ENCODE data around the gene NLRP1.

The NLRP1 gene

DNA sequence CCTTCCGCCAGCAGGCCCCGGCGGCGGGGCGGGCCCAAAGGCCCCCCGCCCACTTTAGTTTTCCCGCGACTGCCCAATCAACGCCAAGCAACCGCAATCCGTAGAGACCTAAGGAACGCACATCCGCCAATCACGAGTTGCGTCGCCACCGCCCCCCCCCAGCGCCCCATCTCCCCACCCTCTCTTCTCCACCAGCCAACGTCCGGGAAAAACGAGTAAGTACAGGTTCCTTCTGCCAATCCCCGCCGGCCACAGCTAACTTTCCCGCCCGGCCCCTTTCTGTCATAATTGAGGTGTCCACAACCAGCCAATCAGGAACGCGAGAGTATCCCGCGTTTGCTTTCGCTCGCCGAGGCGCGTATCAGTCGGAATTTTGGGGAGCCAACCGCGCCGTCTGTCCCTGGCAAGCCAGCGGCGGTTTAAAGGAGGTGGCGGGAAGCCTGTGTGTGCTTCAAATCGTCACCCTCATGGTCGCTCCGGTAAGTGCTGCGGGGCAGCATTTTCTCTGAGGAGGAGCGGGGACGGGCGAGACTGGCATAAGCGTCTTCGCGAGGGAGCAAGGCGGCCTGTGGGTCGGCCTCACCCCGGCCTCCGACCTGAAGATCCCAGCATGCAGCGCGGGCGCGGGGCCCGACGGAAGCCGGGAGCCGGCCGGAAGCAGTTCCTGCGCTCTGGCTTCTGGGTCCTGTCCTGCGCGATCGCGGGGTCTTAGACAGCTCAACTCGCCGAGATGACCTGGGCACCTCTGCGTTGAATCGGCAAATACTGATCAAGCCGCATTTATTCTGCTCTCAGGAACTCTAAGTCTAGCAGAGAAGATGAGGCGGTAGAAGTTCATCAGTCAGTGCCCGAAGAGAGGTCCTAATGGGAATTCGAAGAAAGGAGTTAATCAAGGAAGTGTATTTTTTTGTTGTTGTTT lies 97.8 kb downstream of the NLRP1 start, which contains the start of gene MIS12:
MIS12 (plus strand) TSS at position 361 of the 919 bp plus-strand sequence. CDS start 2,297 bp downstream, outside the sequence.
- Histone ChIP-seq H3K27ac (peak within 1 kb of the TSS; percentile 94), H3K9me3 (no peaks in the 10 kb centered on the region), H3K27me3 (no peaks in the 10 kb centered on the region), H3K9ac (peak within 1 kb of the TSS; percentile 92), H3K4me2 (peak within 1 kb of the TSS; percentile 96), H4K20me1 (peaks cover 25% of the 10 kb centered on the region; the same call in 1 of the 2 replicates), H3K36me3 (peaks cover 65% of the 10 kb centered on the region), H3K4me1 (peaks cover 36% of the 10 kb centered on the region), H3K4me3 (peak within 1 kb of the TSS; percentile 93)
- no peak for TF ChIP-seq Cebpa-rat (IDR thresholded peaks at IDR 0.05)

DNA sequence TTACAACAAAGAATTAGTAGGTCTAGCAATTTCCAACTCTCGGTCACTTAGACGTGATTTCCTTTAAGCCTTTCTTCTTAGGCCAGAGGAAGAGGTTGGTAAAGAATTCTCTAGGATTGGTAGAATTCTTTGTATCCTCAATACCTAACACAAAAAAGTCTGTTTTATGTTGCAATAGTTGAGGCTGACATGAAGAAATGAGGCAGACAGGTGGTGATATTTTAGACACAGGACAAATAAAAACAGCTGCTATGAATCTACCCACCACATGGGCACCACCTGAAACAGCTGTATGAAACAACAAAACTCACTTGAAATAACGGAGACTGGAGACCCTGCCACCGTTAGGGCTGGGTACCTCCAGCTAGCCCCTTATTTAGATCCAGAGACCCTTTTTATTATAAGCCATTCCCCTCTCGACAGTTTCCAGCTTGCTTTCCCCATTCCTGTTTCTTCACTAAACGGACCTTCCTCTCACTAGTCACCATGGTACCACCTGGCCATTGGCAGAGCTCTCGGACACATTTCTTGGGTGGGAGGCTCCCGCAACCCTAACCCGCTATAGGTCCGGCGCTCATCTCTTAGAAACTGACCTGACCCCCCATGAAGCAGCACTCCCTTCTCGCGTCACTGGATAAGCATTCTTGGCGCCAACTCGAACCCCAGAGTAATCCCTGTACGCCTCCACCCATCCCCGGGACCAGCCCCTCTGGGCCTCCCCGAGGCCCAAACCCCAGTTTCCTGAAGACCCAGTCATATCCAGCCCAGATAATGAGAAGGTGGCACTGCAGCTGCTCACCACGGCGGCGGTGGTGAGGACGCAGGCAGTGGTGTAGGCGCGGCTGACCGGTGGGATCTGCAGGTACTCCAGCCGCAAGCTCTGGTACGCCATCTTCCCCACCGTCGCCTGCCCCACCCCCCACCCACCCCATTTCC lies 98.8 kb downstream of the NLRP1 start, which contains the start of gene DERL2:
DERL2 (minus strand) TSS at position 909 of the 936 bp plus-strand sequence; CDS start at position 892, 17 bp downstream.
- no peak for TF ChIP-seq Cebpa-rat (IDR thresholded peaks at IDR 0.05)
- Histone ChIP-seq H3K27me3 (no peaks in the 10 kb centered on the region), H3K4me2 (peak within 1 kb of the TSS; percentile 96), H3K27ac (peak within 1 kb of the TSS; percentile 94), H3K4me1 (peaks cover 36% of the 10 kb centered on the region), H3K9ac (peak within 1 kb of the TSS; percentile 92), H3K9me3 (no peaks in the 10 kb centered on the region), H4K20me1 (peaks cover 25% of the 10 kb centered on the region; the same call in 1 of the 2 replicates), H3K4me3 (peak within 1 kb of the TSS; percentile 93), H3K36me3 (peaks cover 65% of the 10 kb centered on the region)

- H3K9ac ChIP-seq, result no peak overlapping the region
- H3K9me3 ChIP-seq, result no peaks in the 10 kb centered on the region
- no peaks in the 10 kb centered on the region; the same call in 1 of the 2 replicates for H4K20me1 ChIP-seq
- H3K36me3 ChIP-seq, result peaks cover 80% of the 10 kb centered on the region
- no peak overlapping the region for H3K4me2 ChIP-seq
- TF ChIP-seq Cebpa-rat (IDR thresholded peaks at IDR 0.05), result no peak
- H3K4me1 ChIP-seq, result peaks cover 23% of the 10 kb centered on the region
- no peak overlapping the region for H3K27ac ChIP-seq
- H3K4me3 ChIP-seq, result no peak overlapping the region
- no peaks in the 10 kb centered on the region for H3K27me3 ChIP-seq
Measured at GRCh38 chr17:5481451-5481850, 102.9 kb downstream of the NLRP1 start.

DNA sequence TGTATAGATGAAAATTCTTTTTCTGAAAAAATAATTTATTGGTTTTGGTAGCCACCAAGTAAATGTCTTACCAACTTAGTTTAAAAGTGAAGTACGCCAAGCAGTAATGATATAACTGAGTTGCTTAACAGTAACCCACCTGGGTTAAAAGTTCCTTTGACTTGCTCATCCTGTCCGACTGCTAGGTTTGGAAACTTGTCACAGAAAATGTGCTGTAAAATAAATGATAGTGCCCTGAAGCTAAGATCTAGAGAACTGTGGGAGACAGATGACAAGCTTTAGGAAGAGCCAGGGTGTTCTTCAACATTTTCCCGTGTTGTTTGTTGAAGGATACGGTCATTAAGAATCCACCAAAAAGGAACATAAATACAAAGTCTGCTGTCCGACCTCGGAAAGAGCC lies 103.3 kb downstream of the NLRP1 start:
- H3K9ac ChIP-seq, result no peak overlapping the region
- peaks cover 84% of the 10 kb centered on the region for H3K36me3 ChIP-seq
- TF ChIP-seq Cebpa-rat (IDR thresholded peaks at IDR 0.05), result no peak
- no peaks in the 10 kb centered on the region for H3K9me3 ChIP-seq
- peaks cover 23% of the 10 kb centered on the region for H3K4me1 ChIP-seq
- H3K4me3 ChIP-seq, result no peak overlapping the region
- H4K20me1 ChIP-seq, result no peaks in the 10 kb centered on the region; the same call in 1 of the 2 replicates
- no peak overlapping the region for H3K4me2 ChIP-seq
- no peaks in the 10 kb centered on the region for H3K27me3 ChIP-seq
- H3K27ac ChIP-seq, result no peak overlapping the region

DNA sequence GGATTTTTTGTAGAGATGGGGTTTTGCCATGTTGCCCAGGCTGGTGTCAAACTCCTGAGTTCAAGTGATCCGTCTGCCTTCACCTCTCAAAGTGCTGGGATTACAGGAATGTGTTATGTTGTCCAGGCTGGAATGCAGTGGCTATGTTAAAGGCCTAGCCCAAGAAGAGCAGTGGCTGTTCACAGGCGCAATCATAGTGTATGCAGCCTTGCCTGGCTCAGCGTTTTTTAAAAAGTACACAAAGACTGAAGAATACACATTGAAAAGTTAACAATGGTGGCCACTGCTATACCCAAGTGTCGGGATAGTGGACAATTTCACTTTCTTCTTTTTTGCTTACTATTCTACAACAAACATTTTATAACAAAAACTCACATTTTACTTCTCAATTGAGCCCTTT lies 105.3 kb downstream of the NLRP1 start:
- H4K20me1 ChIP-seq, result no peaks in the 10 kb centered on the region; the same call in 1 of the 2 replicates
- no peak for TF ChIP-seq Cebpa-rat (IDR thresholded peaks at IDR 0.05)
- no peak overlapping the region for H3K4me3 ChIP-seq
- H3K36me3 ChIP-seq, result peaks cover 94% of the 10 kb centered on the region
- no peaks in the 10 kb centered on the region for H3K9me3 ChIP-seq
- peaks cover 7% of the 10 kb centered on the region for H3K4me1 ChIP-seq
- H3K9ac ChIP-seq, result no peak overlapping the region
- no peak overlapping the region for H3K4me2 ChIP-seq
- no peak overlapping the region for H3K27ac ChIP-seq
- H3K27me3 ChIP-seq, result no peaks in the 10 kb centered on the region

- Histone ChIP-seq H3K4me3 (no peak overlapping the region), H3K27ac (no peak overlapping the region), H4K20me1 (no peaks in the 10 kb centered on the region), H3K9ac (no peak overlapping the region), H3K36me3 (peaks cover 66% of the 10 kb centered on the region), H3K9me3 (no peaks in the 10 kb centered on the region), H3K27me3 (no peaks in the 10 kb centered on the region), H3K4me1 (no peaks in the 10 kb centered on the region), H3K4me2 (no peak overlapping the region)
- TF ChIP-seq Cebpa-rat (IDR thresholded peaks at IDR 0.05), result no peak
Measured at GRCh38 chr17:5473906-5474305, 110.4 kb downstream of the NLRP1 start.

- H3K9ac ChIP-seq, result no peak overlapping the region
- H3K27me3 ChIP-seq, result no peaks in the 10 kb centered on the region
- peaks cover 3% of the 10 kb centered on the region for H4K20me1 ChIP-seq
- H3K4me3 ChIP-seq, result no peak overlapping the region
- H3K27ac ChIP-seq, result no peak overlapping the region
- H3K4me2 ChIP-seq, result no peak overlapping the region
- H3K4me1 ChIP-seq, result peaks cover 2% of the 10 kb centered on the region
- no peaks in the 10 kb centered on the region for H3K9me3 ChIP-seq
- no peak for TF ChIP-seq Cebpa-rat (IDR thresholded peaks at IDR 0.05)
- peaks cover 52% of the 10 kb centered on the region for H3K36me3 ChIP-seq
Measured at GRCh38 chr17:5472511-5472910, 111.8 kb downstream of the NLRP1 start.

DNA sequence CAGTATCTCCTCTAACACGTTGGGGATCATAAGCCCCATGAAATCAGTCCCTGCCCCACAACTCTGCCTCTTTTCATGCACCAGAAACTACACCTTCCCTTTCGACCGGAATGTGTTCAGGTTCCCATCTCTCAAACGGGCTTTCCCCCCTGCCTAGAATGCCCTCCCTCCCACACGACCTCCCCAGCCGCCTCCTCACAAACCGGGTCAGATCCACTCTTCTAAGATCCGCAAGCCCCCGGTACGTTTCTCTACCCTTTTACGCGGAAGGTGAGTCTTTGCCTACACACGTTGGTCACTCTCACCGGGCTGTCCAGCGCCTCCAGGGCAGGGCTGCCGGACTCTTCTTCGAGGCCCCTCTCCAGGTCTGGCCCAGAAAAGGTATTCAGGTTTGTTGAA lies 116.2 kb downstream of the NLRP1 start:
- Histone ChIP-seq H3K9ac (peak overlapping the region; percentile 90), H3K4me3 (peak overlapping the region; percentile 79), H3K27ac (peak overlapping the region; percentile 78), H3K4me2 (peak overlapping the region; percentile 95), H3K9me3 (no peaks in the 10 kb centered on the region), H4K20me1 (peaks cover 48% of the 10 kb centered on the region), H3K27me3 (no peaks in the 10 kb centered on the region), H3K4me1 (peaks cover 33% of the 10 kb centered on the region), H3K36me3 (peaks cover 26% of the 10 kb centered on the region)
- TF ChIP-seq Cebpa-rat (IDR thresholded peaks at IDR 0.05), result no peak

DNA sequence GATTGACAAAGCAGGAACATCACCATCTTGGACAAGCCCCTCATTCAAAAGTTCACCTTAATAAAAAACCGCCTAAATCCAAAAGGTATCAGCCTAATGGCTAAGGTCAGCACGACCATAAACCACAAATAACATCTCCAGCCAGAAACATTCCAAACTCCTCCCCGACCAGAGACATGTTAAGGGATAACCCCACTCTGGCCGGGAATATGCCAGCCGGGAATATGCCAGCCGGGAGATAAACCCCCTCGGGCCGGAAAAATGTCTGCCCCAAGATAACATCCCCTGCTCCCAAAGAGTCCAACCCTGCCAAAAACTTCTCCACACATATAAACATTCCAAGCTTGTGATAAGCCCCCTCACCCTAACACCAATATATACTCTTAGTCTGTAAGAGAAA lies 116.9 kb downstream of the NLRP1 start:
- H4K20me1 ChIP-seq, result peaks cover 54% of the 10 kb centered on the region
- no peaks in the 10 kb centered on the region for H3K9me3 ChIP-seq
- H3K9ac ChIP-seq, result peak overlapping the region; percentile 90
- H3K4me3 ChIP-seq, result peak overlapping the region; percentile 79
- peaks cover 33% of the 10 kb centered on the region for H3K4me1 ChIP-seq
- peak overlapping the region; percentile 95 for H3K4me2 ChIP-seq
- no peaks in the 10 kb centered on the region for H3K27me3 ChIP-seq
- peaks cover 30% of the 10 kb centered on the region for H3K36me3 ChIP-seq
- H3K27ac ChIP-seq, result peak overlapping the region; percentile 78; the same call in 1 of the 2 replicates
- TF ChIP-seq Cebpa-rat (IDR thresholded peaks at IDR 0.05), result no peak

All from BLaER1 (cell line).